ENCODE data around the gene D2HGDH. TPM values are rescaled to one million over a fixed set of nuclear protein-coding genes. Genes with fewer than 3 reads are reported as not detected.

D2HGDH gene
- total RNA-seq, 4 donors from 2014 or later = 24.7 to 58.8 (median 43.9) TPM

- peaks cover 0 to 12% (median 0%) of the 10 kb centered on the region in 4 donors for H3K4me1 ChIP-seq
- no peak overlapping the region for H3K4me3 ChIP-seq
- no peaks in the 10 kb centered on the region for H3K9me3 ChIP-seq
- 87 to 88% methylated on average over 10 to 18 of the region's 18 CpGs for WGBS, 2 donors
- TF ChIP-seq POLR2A (IDR thresholded peaks at IDR 0.05) (no peak), CTCF (IDR thresholded peaks at IDR 0.05) (no peak), EP300 (IDR thresholded peaks at IDR 0.05) (no peak)
- DNase-seq (ENCODE audit: low spot score in 2 of 2) = no peak
- H3K36me3 ChIP-seq = peaks cover 0 to 98% (median 0%) of the 10 kb centered on the region in 3 donors
- H3K27me3 ChIP-seq = no peaks in the 10 kb centered on the region
- no peak overlapping the region for H3K27ac ChIP-seq
Measured at GRCh38 chr2:241751776-241752175, 17.3 kb downstream of the D2HGDH start.

GRCh38 chr2:241752253-241752652 is 17.8 kb downstream of the D2HGDH start:
- peaks cover 0 to 98% (median 0%) of the 10 kb centered on the region in 3 donors for H3K36me3 ChIP-seq
- H3K9me3 ChIP-seq = no peaks in the 10 kb centered on the region
- TF ChIP-seq CTCF (IDR thresholded peaks at IDR 0.05) (no peak), POLR2A (IDR thresholded peaks at IDR 0.05) (no peak), EP300 (IDR thresholded peaks at IDR 0.05) (no peak)
- WGBS, 2 donors = 88 to 100% methylated on average over 7 to 8 of the region's 14 CpGs
- no peaks in the 10 kb centered on the region for H3K27me3 ChIP-seq
- H3K4me3 ChIP-seq = no peak overlapping the region
- no peak overlapping the region for H3K27ac ChIP-seq
- H3K4me1 ChIP-seq = peaks cover 0 to 12% (median 0%) of the 10 kb centered on the region in 4 donors
- DNase-seq (ENCODE audit: low spot score in 2 of 2) = no peak

GRCh38 chr2:241752689-241753276 is 18.4 kb downstream of the D2HGDH start:
- DNase-seq (ENCODE audit: low spot score in 2 of 2) = no peak
- H3K36me3 ChIP-seq = peaks cover 0 to 98% (median 0%) of the 10 kb centered on the region in 3 donors
- peaks cover 0 to 12% (median 0%) of the 10 kb centered on the region in 4 donors for H3K4me1 ChIP-seq
- 89 to 97% methylated on average over 15 to 20 of the region's 21 CpGs for WGBS, 2 donors
- no peak overlapping the region for H3K4me3 ChIP-seq
- no peak overlapping the region for H3K27ac ChIP-seq
- TF ChIP-seq POLR2A (IDR thresholded peaks at IDR 0.05) (no peak), EP300 (IDR thresholded peaks at IDR 0.05) (no peak), CTCF (IDR thresholded peaks at IDR 0.05) (no peak)
- H3K9me3 ChIP-seq = no peaks in the 10 kb centered on the region
- no peaks in the 10 kb centered on the region for H3K27me3 ChIP-seq

GRCh38 chr2:241753493-241753892 is 19.1 kb downstream of the D2HGDH start:
- TF ChIP-seq POLR2A (IDR thresholded peaks at IDR 0.05) (no peak), EP300 (IDR thresholded peaks at IDR 0.05) (no peak), CTCF (IDR thresholded peaks at IDR 0.05) (no peak)
- Histone ChIP-seq H3K36me3 (peaks cover 0 to 98% (median 0%) of the 10 kb centered on the region in 3 donors), H3K4me1 (peaks cover 0 to 12% (median 0%) of the 10 kb centered on the region in 4 donors), H3K9me3 (no peaks in the 10 kb centered on the region), H3K27me3 (no peaks in the 10 kb centered on the region), H3K4me3 (no peak overlapping the region), H3K27ac (no peak overlapping the region)
- DNase-seq (ENCODE audit: low spot score in 2 of 2) = no peak
- WGBS, 2 donors = 93 to 96% methylated on average over 17 of the region's 17 CpGs

- WGBS, 2 donors = 94 to 97% methylated on average over 20 of the region's 20 CpGs
- Histone ChIP-seq H3K27me3 (no peaks in the 10 kb centered on the region), H3K27ac (no peak overlapping the region), H3K4me3 (no peak overlapping the region), H3K4me1 (peaks cover 0 to 12% (median 0%) of the 10 kb centered on the region in 4 donors), H3K9me3 (no peaks in the 10 kb centered on the region), H3K36me3 (peaks cover 0 to 98% (median 0%) of the 10 kb centered on the region in 3 donors)
- TF ChIP-seq CTCF (IDR thresholded peaks at IDR 0.05) (no peak), POLR2A (IDR thresholded peaks at IDR 0.05) (no peak), EP300 (IDR thresholded peaks at IDR 0.05) (no peak)
- DNase-seq (ENCODE audit: low spot score in 2 of 2) = no peak
Measured at GRCh38 chr2:241754042-241754441, 19.6 kb downstream of the D2HGDH start.
